ENCODE results near the gene MMP20. TPM values are rescaled to one million over a fixed set of nuclear protein-coding genes. Genes with fewer than 3 reads are reported as not detected.

The MMP20 gene
- total RNA-seq, 1 experiment from 2014 or later = 0.30 TPM

DNA sequence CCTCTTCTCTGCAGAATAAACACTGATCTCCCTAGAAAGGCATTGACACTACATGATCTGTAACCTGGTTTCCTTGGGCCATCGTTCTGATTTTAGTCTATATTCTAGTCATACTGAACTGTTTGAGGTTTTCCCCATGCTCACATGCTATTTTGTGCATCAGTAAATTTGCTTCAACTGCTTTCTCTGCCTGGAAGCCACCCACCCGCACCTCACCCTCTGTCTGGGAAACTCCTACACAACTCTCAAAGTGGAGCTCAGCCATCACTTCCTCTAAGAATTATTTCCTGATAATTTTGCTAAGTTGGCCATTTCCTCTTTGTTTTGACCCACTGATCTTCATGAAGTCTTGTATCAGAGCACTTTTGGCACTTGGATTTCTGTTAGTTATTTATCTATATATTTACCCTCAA is 36.1 kb downstream of the MMP20 start:
- ChIA-PET RAD21 (ENCODE audit: low non-redundant PET in 1 of 2, low total read pairs in 2 of 2, uncharacterized antibody in 2 of 2, unreplicated experiment in 2 of 2) (no interaction called here), POLR2A (no interaction called here), CTCF (no interaction called here)
- H3K9me3 ChIP-seq (ENCODE audit: control insufficient read depth in 1 of 2, insufficient read depth in 1 of 2, low read depth in 1 of 2, low read length in 2 of 2) = no peaks in the 10 kb centered on the region
- no peak overlapping the region for H3K4me3 ChIP-seq (replicated peaks in 1 of 2; ENCODE audit: low read depth in 1 of 2, low read length in 2 of 2)
- ATAC-seq = no peak
- no TSS peak for BruUV-seq (replicated peaks)
- no peaks in the 10 kb centered on the region for H4K20me1 ChIP-seq (ENCODE audit: insufficient read depth)
- no peaks in the 10 kb centered on the region for H3K79me2 ChIP-seq (ENCODE audit: insufficient read depth, low read length)
- no peak overlapping the region for H3K27ac ChIP-seq (ENCODE audit: low read depth, low read length)
- TF ChIP-seq SRF (IDR thresholded peaks at IDR 0.05; ENCODE audit: low read depth) (no peak), EZH2phosphoT487 (IDR thresholded peaks at IDR 0.05; ENCODE audit: borderline replicate concordance) (no peak), SP1 (IDR thresholded peaks at IDR 0.05; ENCODE audit: low read depth) (no peak), CEBPB (IDR thresholded peaks at IDR 0.05; ENCODE audit: low read depth) (no peak)
- TF ChIP-seq, protein P1, sequence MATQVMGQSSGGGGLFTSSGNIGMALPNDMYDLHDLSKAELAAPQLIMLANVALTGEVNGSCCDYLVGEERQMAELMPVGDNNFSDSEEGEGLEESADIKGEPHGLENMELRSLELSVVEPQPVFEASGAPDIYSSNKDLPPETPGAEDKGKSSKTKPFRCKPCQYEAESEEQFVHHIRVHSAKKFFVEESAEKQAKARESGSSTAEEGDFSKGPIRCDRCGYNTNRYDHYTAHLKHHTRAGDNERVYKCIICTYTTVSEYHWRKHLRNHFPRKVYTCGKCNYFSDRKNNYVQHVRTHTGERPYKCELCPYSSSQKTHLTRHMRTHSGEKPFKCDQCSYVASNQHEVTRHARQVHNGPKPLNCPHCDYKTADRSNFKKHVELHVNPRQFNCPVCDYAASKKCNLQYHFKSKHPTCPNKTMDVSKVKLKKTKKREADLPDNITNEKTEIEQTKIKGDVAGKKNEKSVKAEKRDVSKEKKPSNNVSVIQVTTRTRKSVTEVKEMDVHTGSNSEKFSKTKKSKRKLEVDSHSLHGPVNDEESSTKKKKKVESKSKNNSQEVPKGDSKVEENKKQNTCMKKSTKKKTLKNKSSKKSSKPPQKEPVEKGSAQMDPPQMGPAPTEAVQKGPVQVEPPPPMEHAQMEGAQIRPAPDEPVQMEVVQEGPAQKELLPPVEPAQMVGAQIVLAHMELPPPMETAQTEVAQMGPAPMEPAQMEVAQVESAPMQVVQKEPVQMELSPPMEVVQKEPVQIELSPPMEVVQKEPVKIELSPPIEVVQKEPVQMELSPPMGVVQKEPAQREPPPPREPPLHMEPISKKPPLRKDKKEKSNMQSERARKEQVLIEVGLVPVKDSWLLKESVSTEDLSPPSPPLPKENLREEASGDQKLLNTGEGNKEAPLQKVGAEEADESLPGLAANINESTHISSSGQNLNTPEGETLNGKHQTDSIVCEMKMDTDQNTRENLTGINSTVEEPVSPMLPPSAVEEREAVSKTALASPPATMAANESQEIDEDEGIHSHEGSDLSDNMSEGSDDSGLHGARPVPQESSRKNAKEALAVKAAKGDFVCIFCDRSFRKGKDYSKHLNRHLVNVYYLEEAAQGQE (IDR thresholded peaks at IDR 0.05; ENCODE audit: low read depth) = no peak
- TF ChIP-seq, protein P2, sequence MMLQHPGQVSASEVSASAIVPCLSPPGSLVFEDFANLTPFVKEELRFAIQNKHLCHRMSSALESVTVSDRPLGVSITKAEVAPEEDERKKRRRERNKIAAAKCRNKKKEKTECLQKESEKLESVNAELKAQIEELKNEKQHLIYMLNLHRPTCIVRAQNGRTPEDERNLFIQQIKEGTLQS (IDR thresholded peaks at IDR 0.05) = no peak
- TF ChIP-seq, protein P3, sequence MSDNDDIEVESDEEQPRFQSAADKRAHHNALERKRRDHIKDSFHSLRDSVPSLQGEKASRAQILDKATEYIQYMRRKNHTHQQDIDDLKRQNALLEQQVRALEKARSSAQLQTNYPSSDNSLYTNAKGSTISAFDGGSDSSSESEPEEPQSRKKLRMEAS (IDR thresholded peaks at IDR 0.05) = no peak
- TF ChIP-seq, protein P4, sequence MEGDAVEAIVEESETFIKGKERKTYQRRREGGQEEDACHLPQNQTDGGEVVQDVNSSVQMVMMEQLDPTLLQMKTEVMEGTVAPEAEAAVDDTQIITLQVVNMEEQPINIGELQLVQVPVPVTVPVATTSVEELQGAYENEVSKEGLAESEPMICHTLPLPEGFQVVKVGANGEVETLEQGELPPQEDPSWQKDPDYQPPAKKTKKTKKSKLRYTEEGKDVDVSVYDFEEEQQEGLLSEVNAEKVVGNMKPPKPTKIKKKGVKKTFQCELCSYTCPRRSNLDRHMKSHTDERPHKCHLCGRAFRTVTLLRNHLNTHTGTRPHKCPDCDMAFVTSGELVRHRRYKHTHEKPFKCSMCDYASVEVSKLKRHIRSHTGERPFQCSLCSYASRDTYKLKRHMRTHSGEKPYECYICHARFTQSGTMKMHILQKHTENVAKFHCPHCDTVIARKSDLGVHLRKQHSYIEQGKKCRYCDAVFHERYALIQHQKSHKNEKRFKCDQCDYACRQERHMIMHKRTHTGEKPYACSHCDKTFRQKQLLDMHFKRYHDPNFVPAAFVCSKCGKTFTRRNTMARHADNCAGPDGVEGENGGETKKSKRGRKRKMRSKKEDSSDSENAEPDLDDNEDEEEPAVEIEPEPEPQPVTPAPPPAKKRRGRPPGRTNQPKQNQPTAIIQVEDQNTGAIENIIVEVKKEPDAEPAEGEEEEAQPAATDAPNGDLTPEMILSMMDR (IDR thresholded peaks at IDR 0.05 in 2 of 3, conservative IDR thresholded peaks at IDR 0.05 in 1 of 3; ENCODE audit: borderline replicate concordance in 1 of 3, insufficient read depth in 1 of 3, low read depth in 2 of 3, low read length in 2 of 3) = no peak
- TF ChIP-seq, protein P5, sequence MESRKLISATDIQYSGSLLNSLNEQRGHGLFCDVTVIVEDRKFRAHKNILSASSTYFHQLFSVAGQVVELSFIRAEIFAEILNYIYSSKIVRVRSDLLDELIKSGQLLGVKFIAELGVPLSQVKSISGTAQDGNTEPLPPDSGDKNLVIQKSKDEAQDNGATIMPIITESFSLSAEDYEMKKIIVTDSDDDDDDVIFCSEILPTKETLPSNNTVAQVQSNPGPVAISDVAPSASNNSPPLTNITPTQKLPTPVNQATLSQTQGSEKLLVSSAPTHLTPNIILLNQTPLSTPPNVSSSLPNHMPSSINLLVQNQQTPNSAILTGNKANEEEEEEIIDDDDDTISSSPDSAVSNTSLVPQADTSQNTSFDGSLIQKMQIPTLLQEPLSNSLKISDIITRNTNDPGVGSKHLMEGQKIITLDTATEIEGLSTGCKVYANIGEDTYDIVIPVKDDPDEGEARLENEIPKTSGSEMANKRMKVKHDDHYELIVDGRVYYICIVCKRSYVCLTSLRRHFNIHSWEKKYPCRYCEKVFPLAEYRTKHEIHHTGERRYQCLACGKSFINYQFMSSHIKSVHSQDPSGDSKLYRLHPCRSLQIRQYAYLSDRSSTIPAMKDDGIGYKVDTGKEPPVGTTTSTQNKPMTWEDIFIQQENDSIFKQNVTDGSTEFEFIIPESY (IDR thresholded peaks at IDR 0.05; ENCODE audit: extremely low read depth, insufficient replicate concordance, low read length) = no peak
- no peak overlapping the region for H2AFZ ChIP-seq (ENCODE audit: low read depth, low read length, poor library complexity, severe bottlenecking)
- no peaks in the 10 kb centered on the region for H3K36me3 ChIP-seq (ENCODE audit: control insufficient read depth in 1 of 2, insufficient read depth in 2 of 2, low read length in 2 of 2)
- DNase-seq (ENCODE audit: low read depth, low spot score) = no peak
- intact Hi-C loops (cut with micrococcal nuclease) = no loop called here
- no peaks in the 10 kb centered on the region for H3K9me2 ChIP-seq (ENCODE audit: insufficient read depth)
- H3K4me2 ChIP-seq (ENCODE audit: low read length) = no peak overlapping the region
- H3K27me3 ChIP-seq (ENCODE audit: insufficient read depth, low read length) = no peaks in the 10 kb centered on the region
- H3K9ac ChIP-seq (ENCODE audit: low read length) = no peak overlapping the region
- H3K4me1 ChIP-seq (ENCODE audit: control insufficient read depth in 1 of 2, insufficient read depth in 2 of 2, low read length in 2 of 2) = peaks cover 0 to 20% of the 10 kb centered on the region in 2 experiments; a peak in 1 of 4 replicates
